Thymus (tissue), 11 donors: ENCODE data around the gene KANSL1. TPM values are rescaled to one million over a fixed set of nuclear protein-coding genes. Genes with fewer than 3 reads are reported as not detected.
A peak's percentile ranks its signal among the peaks of the same experiment; 100 is the strongest.

Experiments
- DNase-seq, 9 donors: peaks; one replicate each; pipeline ENCODE4 v3.0.0-alpha.2; 2013; ENCODE audit warnings: low spot score in 9 of 9, low read depth in 6 of 9, missing footprints in 1 of 9
- H3K27ac ChIP-seq, 2 donors: one replicate each; pipeline ENCODE4 v1.5.1; 2013; ENCODE audit warnings: control low read depth in 1 of 2, low read depth in 1 of 2, low read length in 1 of 2, mild to moderate bottlenecking in 1 of 2, moderate library complexity in 1 of 2
- H3K27me3 ChIP-seq, 2 donors: one replicate each; pipeline ENCODE4 v1.5.1; 2013; ENCODE audit warnings: low read length in 1 of 2; ENCODE audit not compliant: control insufficient read depth in 2 of 2, insufficient read depth in 1 of 2
- H3K36me3 ChIP-seq, 2 donors: one replicate each; pipeline ENCODE4 v1.5.1; 2013; ENCODE audit warnings: low read length in 1 of 2, mild to moderate bottlenecking in 1 of 2, moderate library complexity in 1 of 2; ENCODE audit not compliant: control insufficient read depth in 2 of 2, insufficient read depth in 2 of 2
- H3K4me1 ChIP-seq, 2 donors: one replicate each; pipeline ENCODE4 v1.5.1; 2013; ENCODE audit warnings: low read length in 2 of 2; ENCODE audit not compliant: control insufficient read depth in 2 of 2, insufficient read depth in 2 of 2
- H3K4me3 ChIP-seq, 2 donors: one replicate each; pipeline ENCODE4 v1.5.1; 2013; ENCODE audit warnings: low read length in 2 of 2, control low read depth in 1 of 2, mild to moderate bottlenecking in 1 of 2
- H3K9me3 ChIP-seq, 2 donors: one replicate each; pipeline ENCODE4 v1.5.1; 2013; ENCODE audit warnings: low read length in 1 of 2, mild to moderate bottlenecking in 1 of 2; ENCODE audit not compliant: control insufficient read depth in 2 of 2, insufficient read depth in 1 of 2
- WGBS: extraction: QIAGEN DNeasy Blood & Tissue Kit; methylation state at CpG from one replicate; pipeline ENCODE4 v1.1.7; 2013; 5-methylcytosine and 5-hydroxymethylcytosine counted together
- polyA plus RNA-seq: library from polyadenylated mRNA; stranded (reverse); fragments of 200-250 nt; gene quantifications from one replicate; pipeline ENCODE4 v1.2.3, GENCODE V29; 2013
- total RNA-seq: library from RNA; stranded (reverse); fragments of 120-200 nt; gene quantifications from one replicate; pipeline ENCODE4 v1.2.4, GENCODE V29; 2013
- donor health status: healthy.

KANSL1 gene
- total and polyA plus RNA-seq, 2 donors: 22.3 to 101 TPM

GRCh38 chr17:46049656-46050055 lies 143.6 kb downstream of the KANSL1 start:
- H3K27ac ChIP-seq: no peak overlapping the region
- DNase-seq: no peak
- H3K4me1 ChIP-seq: no peaks in the 10 kb centered on the region
- whole genome bisulfite sequencing: 97% methylated on average over 5 of the region's 5 CpGs
- no peaks in the 10 kb centered on the region for H3K9me3 ChIP-seq
- no peak overlapping the region for H3K4me3 ChIP-seq
- H3K27me3 ChIP-seq: no peaks in the 10 kb centered on the region
- peaks cover 58 to 81% of the 10 kb centered on the region in 2 donors for H3K36me3 ChIP-seq

- WGBS: 97% methylated on average over 8 of the region's 8 CpGs
- H3K9me3 ChIP-seq: no peaks in the 10 kb centered on the region
- peaks cover 68 to 86% of the 10 kb centered on the region in 2 donors for H3K36me3 ChIP-seq
- no peaks in the 10 kb centered on the region for H3K4me1 ChIP-seq
- H3K4me3 ChIP-seq: no peak overlapping the region
- no peak for DNase-seq
- no peak overlapping the region for H3K27ac ChIP-seq
- H3K27me3 ChIP-seq: no peaks in the 10 kb centered on the region
Observed at GRCh38 chr17:46047856-46048255, 145.4 kb downstream of the KANSL1 start.

GRCh38 chr17:46047398-46047797 lies 145.8 kb downstream of the KANSL1 start:
- H3K4me3 ChIP-seq: no peak overlapping the region
- H3K27me3 ChIP-seq: no peaks in the 10 kb centered on the region
- WGBS: 99% methylated on average over 5 of the region's 5 CpGs
- H3K4me1 ChIP-seq: no peaks in the 10 kb centered on the region
- H3K27ac ChIP-seq: no peak overlapping the region
- no peaks in the 10 kb centered on the region for H3K9me3 ChIP-seq
- no peak for DNase-seq
- H3K36me3 ChIP-seq: peaks cover 68 to 89% of the 10 kb centered on the region in 2 donors

- H3K4me1 ChIP-seq: no peaks in the 10 kb centered on the region
- H3K4me3 ChIP-seq: no peak overlapping the region
- DNase-seq: no peak
- no peak overlapping the region for H3K27ac ChIP-seq
- no peaks in the 10 kb centered on the region for H3K27me3 ChIP-seq
- H3K36me3 ChIP-seq: peaks cover 65 to 90% of the 10 kb centered on the region in 2 donors
- H3K9me3 ChIP-seq: no peaks in the 10 kb centered on the region
- WGBS: 95% methylated on average over 1 of the region's 1 CpG
Observed at GRCh38 chr17:46046957-46047356, 146.3 kb downstream of the KANSL1 start.

- Histone ChIP-seq H3K27me3 (no peaks in the 10 kb centered on the region), H3K4me1 (no peaks in the 10 kb centered on the region), H3K36me3 (peaks cover 67 to 88% of the 10 kb centered on the region in 2 donors), H3K9me3 (no peaks in the 10 kb centered on the region), H3K27ac (no peak overlapping the region), H3K4me3 (no peak overlapping the region)
- no peak for DNase-seq
- 98% methylated on average over 3 of the region's 3 CpGs for WGBS
Observed at GRCh38 chr17:46045639-46046038, 147.6 kb downstream of the KANSL1 start.

GRCh38 chr17:46044989-46045388 lies 148.2 kb downstream of the KANSL1 start:
- no peak overlapping the region for H3K27ac ChIP-seq
- H3K4me1 ChIP-seq: no peaks in the 10 kb centered on the region
- no peak for DNase-seq
- H3K36me3 ChIP-seq: peaks cover 61 to 86% of the 10 kb centered on the region in 2 donors
- no peaks in the 10 kb centered on the region for H3K27me3 ChIP-seq
- no peaks in the 10 kb centered on the region for H3K9me3 ChIP-seq
- WGBS: 91% methylated on average over 2 of the region's 2 CpGs
- no peak overlapping the region for H3K4me3 ChIP-seq

- WGBS: 67% methylated on average over 5 of the region's 5 CpGs
- Histone ChIP-seq H3K9me3 (no peaks in the 10 kb centered on the region), H3K27me3 (no peaks in the 10 kb centered on the region), H3K36me3 (peaks cover 60 to 85% of the 10 kb centered on the region in 2 donors), H3K27ac (peak overlapping the region in 1 of 2 donors; percentile 58), H3K4me3 (no peak overlapping the region), H3K4me1 (no peaks in the 10 kb centered on the region)
- peak; percentile 33 to 82 (median 52) for DNase-seq
Observed at GRCh38 chr17:46044286-46044928, 148.8 kb downstream of the KANSL1 start.

GRCh38 chr17:46043606-46044005 lies 149.6 kb downstream of the KANSL1 start:
- H3K4me1 ChIP-seq: no peaks in the 10 kb centered on the region
- no peaks in the 10 kb centered on the region for H3K27me3 ChIP-seq
- no peak for DNase-seq
- no peak overlapping the region for H3K4me3 ChIP-seq
- peaks cover 65 to 86% of the 10 kb centered on the region in 2 donors for H3K36me3 ChIP-seq
- no peak overlapping the region for H3K27ac ChIP-seq
- 96% methylated on average over 3 of the region's 3 CpGs for WGBS
- no peaks in the 10 kb centered on the region for H3K9me3 ChIP-seq

GRCh38 chr17:46042925-46043324 lies 150.3 kb downstream of the KANSL1 start:
- Histone ChIP-seq H3K4me1 (no peaks in the 10 kb centered on the region), H3K27me3 (no peaks in the 10 kb centered on the region), H3K36me3 (peaks cover 65 to 87% of the 10 kb centered on the region in 2 donors), H3K9me3 (no peaks in the 10 kb centered on the region), H3K4me3 (no peak overlapping the region), H3K27ac (no peak overlapping the region)
- 93% methylated on average over 3 of the region's 3 CpGs for WGBS
- no peak for DNase-seq
